DMS153 (cell line): ENCODE measurements around the gene KRT13.
A peak's percentile ranks its signal among the peaks of the same experiment; 100 is the strongest.

Source experiments
- DNase-seq: peaks from one replicate; lab custom pipeline; 2025; lab: John Stamatoyannopoulos, UW

Gene KRT13

DNA sequence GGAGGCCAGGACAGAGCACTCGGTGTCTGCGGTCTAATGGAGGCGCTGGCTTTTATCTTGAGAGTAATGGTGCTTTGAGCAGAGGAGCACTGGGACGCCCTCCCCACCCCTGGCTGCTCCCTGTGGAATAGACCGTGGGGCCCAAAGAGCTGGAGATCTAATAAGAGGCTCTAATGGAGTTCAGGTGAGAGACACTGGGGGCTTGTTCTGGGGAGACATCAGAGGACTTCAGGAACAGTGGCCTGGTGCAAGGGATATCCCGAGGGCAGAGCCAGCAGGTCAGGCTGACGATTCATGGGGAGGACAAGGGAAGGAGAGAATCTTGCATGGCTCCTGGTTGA, 32.2 kb upstream of the KRT13 start:
- no peak for DNase-seq

DNA sequence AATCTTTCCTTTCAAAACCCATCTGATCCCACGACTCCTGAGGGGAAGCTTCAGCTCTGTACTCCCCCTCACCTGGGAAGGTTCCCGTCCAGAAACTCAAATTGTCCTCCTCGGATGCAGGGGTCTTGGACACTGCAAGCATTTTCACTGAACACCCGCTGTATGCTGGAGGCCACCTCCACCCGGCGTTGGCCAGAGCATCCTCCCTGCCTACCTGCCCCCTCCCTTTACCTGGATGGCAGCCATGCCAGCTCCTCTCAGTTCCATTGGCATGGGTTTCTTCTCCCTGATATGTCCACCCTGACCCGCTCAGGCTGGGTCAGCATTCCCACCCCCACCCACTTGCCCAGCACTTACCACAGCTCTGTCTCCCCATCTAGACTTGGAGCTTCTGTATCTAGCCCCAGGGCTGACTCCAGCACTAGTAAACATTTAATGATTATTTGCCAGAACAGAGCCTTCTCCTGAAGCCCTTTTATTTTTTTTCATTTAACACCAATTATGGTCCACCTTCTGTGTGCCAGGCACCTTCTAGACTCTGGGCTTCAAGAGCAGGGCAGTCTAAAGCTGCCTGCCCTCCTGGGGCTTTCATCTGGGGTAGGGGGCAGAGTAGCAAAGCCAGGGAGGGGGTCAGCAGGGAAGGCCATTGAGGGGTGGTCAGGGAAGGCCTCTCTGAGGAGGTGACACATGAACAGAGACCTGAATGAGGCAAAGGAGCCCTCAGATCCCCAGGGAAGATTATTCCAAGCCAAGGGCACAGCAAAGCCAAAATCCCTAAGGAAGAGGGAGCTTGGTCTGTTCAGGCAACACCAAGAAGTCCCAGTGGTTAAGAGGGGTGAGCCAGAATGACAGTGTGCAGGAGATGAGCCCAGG, 31.6 kb upstream of the KRT13 start:
- no peak for DNase-seq

DNA sequence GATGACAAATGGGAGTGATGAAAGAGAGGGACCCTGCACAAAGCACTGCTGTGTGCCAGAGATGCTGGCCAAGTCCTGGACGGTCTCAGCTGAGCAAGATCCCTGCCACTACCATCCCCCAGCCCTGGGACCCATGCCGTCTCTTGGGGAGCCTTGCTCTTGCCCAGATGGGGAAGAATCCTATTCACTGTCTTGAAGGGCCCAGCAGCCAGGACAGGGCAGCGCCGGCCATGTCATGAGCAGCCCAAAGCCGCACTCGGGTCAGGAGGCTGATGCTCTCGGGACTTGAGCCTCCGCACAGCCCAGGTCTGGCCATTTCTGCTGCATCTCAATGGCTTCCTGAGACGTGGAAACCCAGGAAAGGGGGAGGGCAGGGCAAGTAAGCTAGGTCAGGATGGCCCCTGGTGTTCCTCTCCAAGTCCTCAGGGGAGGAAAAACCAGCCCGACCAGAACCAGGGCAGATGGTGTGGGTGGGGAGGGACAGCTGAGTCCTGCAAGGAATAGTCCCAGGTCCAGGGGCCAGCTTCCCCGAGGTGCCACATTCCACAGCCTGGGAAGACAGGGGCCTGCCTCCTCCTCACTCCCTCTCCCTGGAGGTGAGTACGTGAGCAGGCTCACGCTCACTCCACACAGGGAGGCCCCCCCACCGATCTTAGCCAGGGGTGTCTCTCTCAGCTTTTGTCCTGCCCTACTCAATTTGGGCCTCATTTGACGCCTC, 30.5 kb upstream of the KRT13 start:
- no peak for DNase-seq

DNA sequence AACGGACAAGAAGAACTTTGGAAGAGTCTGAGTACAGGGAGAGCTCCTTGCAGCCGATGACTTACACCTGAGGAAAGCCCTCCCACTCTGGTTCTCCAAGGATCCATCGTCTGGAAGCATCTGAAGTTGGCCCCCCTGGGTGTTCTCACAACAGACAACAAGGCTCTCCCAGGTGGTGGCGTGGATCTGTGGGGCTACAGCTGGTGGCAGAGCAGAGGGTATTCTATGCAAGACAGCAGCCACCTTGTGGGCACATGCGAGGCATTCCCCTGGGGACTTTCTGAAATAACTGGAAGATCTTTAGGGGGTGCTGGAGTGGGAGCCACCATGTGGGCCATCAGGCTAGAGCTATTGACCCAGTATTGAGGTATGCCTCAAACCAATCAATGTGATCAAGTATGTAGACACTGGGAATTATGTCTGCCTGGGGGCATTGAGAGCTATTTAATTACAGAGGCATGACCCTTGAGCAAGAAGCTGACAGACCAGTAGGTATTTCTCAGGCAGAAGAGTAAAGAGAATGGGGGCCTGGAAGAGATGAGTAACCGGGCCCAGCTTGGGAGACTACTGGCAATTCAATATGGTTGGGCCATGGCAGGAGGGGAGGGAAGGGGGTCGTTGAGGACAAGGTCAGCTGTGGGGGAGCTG, 29.6 kb upstream of the KRT13 start:
- DNase-seq: no peak

DNA sequence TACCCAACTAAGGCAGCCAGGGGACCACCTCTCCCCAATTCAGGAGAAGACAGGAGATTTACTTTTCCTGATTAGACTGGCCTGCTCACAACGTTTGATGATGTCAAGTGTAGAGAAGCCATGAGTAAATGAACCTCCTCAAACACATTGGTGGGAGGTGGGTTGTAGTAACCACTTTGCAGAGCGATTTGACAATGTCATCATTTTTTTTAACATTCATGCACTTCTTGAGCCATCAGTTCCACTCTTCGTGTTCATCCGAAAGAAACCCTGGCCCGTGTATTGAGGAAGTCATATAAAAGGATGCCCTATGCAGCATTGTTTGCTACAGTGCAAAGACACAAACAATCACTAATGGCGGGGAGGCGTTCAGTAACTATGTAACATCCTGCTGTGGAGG, 28.2 kb upstream of the KRT13 start:
- no peak for DNase-seq

DNA sequence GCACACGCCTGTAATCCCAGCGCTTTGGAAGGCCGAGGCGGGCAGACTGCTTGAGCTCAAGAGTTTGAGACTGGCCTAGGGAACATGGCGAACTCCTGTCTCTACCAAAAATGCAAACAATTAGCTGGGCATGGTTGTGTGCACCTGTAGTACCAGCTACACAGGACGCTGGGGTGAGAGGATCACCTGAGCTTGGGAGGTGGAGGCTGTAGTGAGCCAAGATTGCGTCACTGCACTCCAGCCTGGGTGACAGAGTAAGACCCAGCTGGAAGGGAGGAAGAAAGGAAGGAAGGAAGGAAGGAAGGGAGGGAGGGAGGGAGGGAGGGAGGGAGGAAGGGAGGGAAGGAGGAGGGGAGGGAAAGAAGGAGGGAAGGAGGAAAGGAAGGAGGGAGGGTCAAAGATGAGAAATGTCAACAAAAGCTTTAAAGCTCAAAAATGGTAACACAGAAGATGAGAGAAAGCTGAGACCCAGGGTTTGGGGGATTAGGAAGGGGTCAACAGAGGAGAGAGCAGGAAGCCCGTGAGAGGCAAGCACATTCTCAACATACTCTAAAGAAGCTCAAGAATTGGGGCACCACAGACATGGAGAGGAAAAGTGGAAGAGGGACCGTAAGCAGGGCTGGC, 27.6 kb upstream of the KRT13 start:
- DNase-seq: no peak

DNA sequence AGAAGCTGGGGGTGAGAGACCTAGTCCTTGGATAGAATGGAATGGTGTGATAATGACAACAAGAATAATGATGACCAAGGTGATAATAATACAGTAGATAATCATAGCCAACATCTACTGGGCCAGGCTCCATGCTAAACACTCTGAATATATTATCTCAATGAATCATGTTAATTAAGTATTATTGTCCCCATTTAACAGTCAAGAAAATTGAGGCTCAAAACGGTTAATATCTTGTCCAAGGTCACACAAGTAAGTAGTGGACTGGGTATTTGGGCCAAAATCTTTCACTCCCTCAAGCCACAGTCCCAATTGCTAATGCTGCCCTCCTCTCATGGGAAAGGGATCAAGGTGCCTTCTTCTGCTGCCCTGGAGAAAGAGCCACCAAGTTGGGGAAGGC, 26.6 kb upstream of the KRT13 start:
- DNase-seq: no peak

DNA sequence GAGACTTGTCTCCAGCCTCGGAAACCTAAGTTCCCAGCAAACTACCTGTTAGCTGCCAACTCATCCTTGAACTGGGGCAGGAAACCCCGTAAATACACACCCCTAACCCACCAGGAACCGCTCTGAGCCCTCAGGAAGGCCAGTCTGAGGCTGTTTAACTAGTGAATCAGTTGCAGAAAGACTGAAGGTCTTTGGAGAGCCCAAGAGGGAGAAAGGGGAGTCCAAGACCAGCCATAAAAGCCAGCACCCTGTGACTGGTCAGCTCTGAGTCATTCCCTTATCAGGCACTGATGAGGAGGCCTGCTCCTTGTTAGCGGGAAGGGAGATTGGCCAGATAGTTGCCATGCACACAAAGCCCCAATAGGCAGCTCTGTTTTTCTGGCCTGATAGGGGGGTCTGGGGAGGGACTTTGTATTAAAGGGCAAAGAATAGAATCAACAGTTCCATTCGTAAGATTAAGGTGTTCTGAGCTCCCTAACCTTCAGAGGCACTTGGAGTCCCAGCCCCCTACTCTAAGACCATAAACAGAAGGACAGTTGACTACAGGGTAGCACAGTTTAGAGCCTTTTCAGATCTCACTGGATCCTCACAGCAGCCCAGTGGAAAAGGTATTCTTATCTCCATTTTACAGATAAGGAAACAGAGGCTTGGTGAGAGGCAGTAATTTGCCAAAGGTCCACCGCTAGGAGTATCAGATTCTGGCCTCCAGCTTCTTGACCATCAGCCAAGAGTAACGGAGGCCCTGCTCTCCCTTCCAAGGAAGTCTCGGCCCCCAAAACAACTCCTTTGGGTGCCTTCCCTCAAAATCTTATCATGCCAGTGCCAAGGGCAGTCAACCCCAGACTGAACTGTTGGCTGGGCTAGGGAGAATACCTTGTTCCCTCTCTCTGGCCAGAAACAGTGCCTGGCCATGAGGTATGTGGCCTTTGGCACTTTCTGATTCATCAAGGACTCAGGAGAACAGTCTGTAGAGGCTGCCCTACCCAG, 24.9 kb upstream of the KRT13 start:
- no peak for DNase-seq

DNA sequence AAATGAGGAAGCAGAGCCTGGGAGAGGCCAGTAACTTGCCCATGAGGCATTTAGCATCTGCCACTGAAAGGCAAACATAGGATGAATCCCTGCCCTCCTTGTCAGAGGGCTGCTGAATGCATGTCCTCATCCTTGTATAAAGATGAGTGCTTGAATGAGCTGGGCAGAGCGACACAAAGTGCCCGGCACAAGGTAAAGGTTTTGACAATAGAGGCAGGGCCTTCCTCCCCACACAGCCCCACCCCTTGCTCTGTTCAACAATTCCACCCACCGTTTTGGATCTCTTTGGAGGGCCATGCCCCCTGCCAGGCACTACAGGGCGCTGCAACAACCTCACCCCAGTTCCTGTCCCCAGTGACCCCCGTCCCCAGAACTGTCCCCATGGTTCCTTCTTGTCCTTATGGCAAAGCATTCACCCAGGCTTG, 24.1 kb upstream of the KRT13 start:
- peak; percentile 85 for DNase-seq

DNA sequence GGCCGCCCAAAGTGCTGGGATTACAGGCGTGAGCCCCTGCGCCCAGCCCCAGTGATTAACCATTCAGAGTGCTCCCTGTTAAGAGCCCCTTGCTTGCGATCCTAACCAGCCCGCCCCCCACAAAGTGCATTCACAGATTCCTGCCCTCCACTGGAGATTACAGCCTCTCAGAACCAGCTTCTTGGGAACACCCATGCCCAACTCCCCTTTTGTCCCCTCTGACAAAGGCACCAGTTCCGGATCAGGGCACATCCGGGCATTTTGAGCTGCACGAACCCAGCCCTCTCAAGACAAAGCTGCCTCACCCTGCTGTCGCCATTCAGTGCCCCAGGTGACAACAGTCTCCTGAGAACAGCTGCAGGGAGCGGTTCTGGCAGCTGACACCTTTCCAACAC, 23.5 kb upstream of the KRT13 start:
- DNase-seq: peak; percentile 81

DNA sequence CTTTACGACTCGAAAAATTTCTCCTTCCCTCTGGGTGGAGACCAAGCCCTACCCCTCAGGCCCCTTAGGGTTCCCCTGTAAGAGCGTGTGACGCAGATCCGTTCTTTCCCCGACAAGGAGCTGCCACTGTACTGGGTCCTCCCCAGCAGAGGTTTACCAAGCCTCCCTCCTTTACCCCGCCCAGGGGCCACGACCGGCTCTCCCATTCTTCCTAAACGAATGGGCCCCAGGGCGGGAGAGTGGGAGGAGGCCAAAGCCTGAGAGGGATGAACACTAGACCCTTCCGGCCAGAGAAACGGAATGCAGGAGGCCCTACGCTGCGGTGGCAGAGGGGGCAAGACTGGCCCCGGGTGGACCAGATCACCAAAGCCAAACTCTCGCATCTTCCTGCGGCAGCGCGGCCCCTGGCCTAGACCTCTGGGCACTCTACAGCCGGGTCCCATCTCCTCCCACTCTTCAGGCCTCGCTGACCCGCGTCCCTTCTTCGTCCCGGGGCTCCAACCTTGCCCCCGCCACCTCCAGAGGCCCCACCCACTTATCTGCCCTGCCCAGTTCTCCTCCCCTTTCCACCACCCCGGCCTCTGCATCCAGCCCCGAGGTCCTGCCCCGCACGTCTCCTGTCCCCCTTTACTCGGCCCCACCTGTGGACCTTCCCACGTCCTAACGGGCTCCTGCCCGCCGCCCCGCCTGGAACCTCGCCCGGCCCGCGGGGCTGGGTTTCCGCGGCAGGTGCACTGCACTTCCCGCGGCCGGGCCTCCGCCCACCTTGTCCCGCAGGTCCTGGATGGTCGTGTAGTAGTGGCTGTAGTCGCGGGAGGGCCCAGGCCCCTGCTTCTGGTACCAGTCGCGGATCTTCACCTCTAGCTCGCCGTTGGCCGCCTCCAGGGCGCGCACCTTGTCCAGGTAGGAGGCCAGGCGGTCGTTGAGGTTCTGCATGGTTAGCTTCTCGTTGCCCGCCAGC, 21.9 kb upstream of the KRT13 start:
- DNase-seq: no peak

DNA sequence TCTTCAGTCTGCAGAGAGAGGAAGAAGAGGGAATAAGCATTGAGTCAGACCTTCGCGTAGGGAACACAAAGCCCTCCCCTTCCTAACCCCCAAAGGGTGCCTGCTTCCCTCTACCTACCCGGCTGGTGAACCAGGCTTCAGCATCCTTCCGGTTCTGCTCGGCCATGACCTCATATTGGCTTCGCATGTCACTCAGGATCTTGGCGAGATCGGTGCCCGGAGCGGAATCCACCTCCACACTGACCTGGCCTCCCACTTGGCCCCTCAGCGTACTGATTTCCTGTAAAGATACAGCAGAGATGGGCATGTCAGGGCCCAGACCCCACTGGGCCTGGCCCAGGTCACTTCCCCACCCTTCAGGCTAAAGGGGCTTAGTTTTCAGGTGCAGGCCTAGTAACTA, 18.8 kb upstream of the KRT13 start:
- no peak for DNase-seq

DNA sequence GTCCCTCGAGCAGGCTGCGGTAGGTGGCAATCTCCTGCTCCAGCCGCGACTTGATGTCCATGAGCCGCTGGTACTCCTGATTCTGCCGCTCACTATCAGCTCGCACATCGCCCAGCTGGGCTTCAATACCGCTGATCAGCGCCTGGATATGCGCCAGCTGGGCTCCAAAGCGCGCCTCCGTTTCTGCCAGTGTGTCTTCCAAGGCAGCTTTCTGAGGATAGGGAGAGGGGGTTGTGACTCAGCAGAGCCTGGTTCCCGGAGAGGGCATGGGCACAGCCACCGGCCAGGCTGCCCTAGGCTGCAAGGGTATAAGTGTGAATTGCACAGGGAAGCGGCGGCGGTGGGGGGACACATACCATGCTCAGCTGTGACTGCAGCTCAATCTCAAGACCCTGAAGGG, 18.4 kb upstream of the KRT13 start:
- DNase-seq: peak; percentile 36

DNA sequence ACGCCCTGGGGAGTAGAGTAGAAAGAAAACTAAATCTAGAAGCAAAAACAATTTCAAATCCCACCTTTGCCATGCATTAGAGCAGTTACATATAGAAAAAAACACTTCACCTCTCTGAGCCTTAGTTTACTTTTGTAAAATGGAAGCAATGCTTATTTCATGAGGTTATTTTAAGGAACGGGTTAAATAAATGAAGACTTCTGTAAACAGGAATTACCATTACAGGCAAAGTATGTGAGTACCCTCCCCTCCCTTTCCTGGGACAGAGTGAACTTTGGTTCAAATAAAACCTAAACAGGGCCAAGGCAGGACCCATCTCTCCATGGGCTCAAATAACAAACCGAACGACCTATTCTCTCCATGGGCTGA, 17.8 kb upstream of the KRT13 start:
- no peak for DNase-seq

DNA sequence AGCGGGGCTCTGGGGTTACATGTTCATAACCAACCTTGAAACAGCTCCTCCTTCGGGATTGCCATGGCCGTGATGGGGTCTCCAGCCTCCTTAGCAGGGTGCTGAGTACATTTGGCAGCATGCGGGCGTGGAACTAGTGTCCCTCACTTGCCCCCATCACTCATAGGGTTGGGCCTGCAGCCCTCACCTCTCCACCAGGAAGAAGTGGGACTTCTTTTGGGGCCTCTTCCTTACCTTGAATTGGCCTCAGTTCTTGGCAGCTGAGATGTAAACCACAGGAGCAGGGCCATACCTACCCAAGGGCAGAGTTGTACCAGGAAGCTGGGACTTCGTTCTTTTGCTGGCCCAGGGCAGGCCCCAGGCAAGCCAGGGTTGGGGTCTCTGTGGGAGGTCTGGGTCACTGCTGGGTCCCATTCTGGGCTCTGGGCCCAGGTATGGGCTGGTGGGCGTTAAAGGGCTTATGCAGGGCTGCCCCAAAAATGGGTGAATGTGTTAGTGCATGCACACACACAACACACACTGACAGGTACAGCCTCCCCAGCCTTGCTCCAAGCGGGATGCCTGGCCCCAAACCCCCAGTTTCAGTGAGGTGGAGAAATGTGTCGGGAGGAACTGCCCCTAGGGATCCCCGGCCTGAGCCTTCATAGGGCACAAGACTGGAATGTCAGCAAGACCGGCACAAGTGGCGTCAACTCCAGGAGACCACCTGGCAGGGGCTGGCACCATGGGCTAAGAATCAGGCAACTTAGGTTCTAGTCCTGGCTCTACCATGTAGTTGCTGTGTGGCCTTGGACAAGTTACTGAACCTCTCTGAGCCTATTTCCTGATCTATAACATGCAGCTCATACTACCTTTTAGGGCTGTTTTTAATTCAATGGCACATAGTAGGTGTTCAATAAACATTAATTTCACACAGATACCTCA, 17.2 kb upstream of the KRT13 start:
- DNase-seq: no peak

DNA sequence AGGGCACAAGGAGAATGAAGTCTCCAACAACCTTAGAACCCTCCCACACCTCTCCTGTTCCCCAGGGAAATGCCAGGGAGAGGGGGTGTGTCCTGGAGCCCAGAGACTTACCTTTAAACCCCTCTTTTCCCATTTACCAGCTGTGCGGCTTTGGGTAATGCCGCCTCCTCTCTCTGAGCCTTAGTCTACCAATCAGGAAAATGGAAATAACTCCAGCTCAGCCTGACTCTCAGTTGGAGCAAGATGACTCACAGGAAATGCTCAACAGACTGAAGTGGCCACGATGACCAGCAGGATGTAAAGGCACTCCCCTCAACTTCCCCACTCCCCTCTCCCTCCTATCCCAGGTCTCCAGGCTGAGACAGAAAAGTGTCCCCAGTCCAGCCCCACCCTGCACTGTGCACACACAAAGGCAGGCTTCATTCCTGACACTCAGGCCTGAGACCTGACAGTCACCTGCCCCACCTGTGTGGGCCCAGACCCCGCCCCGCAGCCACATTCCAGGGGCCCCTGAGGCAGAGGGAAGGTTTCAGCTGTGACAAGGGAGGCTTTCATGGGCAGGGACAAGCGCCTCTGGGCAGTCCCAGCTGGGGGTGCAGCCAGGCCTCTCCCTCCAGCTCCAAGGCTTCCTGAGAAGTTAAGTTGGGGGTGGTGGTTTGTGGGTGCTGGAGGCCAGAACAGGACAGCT, 16.3 kb upstream of the KRT13 start:
- peak; percentile 16 for DNase-seq

DNA sequence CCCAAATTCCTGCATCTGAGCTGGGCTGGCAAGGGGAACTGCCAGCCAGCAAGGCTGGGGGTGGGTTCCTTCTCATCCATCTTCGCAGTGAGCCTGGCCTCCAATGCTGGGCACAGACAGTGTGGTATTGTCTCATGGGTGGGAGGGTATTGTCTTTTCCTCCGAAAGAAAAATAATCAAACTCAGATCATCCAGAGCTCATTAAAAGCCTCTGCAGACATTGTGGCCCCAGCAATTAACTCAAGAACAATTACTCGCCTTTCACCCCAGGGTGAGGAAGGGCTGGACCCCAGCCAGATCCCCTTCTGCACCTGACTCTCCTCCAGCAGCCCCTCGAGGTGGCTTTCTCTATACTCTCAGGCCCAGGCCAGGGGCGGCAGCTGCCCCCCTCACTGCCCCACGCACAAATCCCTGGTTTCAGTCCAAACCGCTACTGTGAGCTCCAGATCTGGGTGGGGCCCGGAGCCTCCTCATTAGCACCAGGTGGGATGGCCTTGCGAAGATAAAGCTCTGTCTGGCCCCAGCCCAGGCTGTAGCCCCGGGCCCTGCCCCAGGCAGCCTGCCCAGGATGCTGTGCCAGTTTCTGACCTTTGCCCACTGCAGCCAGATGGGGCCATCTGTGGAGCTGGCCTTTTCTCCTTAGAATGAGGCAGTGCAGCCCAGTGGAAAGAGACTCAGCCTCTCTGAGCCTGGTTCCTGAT, 15.6 kb upstream of the KRT13 start:
- peak; percentile 23 for DNase-seq
